ENCODE data around the gene COL4A6.

DNA sequence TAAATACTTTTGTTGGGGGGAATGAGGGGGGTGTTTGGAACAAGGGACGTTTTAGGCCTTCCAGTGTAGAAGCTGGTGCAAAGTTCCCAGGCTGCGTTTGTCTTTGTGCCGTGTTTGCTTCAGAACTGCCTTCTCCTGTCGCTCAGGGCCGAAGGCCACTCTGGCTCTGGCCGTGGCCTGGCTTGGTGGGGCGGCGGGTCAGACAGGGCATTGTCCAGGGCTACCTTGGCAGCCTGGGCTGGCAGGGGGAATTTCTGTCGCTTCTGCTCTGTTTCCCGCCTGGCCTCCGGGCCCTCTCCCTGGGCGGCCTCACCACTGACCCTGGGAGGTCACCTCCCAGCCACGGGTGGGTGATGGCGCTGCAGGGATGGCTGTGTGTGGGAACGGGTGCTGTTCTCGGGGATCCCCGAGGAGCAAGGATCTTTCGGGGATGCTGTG lies 140.0 kb downstream of the COL4A6 start:
- TF ChIP-seq, protein P1, sequence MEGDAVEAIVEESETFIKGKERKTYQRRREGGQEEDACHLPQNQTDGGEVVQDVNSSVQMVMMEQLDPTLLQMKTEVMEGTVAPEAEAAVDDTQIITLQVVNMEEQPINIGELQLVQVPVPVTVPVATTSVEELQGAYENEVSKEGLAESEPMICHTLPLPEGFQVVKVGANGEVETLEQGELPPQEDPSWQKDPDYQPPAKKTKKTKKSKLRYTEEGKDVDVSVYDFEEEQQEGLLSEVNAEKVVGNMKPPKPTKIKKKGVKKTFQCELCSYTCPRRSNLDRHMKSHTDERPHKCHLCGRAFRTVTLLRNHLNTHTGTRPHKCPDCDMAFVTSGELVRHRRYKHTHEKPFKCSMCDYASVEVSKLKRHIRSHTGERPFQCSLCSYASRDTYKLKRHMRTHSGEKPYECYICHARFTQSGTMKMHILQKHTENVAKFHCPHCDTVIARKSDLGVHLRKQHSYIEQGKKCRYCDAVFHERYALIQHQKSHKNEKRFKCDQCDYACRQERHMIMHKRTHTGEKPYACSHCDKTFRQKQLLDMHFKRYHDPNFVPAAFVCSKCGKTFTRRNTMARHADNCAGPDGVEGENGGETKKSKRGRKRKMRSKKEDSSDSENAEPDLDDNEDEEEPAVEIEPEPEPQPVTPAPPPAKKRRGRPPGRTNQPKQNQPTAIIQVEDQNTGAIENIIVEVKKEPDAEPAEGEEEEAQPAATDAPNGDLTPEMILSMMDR (IDR thresholded peaks at IDR 0.05; ENCODE audit: poor library complexity, severe bottlenecking) = no peak
- TF ChIP-seq TAF1 (IDR thresholded peaks at IDR 0.05; ENCODE audit: low read depth) = no peak

Measured in neural cell (in vitro differentiated cells).